GM12878 (cell line): Measurements from ENCODE around the gene KRT86. TPM values are rescaled to one million over a fixed set of nuclear protein-coding genes. Genes with fewer than 3 reads are reported as not detected.

ENCODE experiments used
- ATAC-seq: fragments of 200-7000 bp; cut with Tn5 transposase; 3 replicates; pipeline ENCODE4 v1.9.1; 2020; ENCODE audit warnings: mild to moderate bottlenecking, moderate library complexity
- BruUV-seq: library from RNA; stranded (reverse); fragments of 400-500 nt; replicated peaks from 2 replicates; lab custom pipeline; 2021; lab: Mats Ljungman, UMichigan
- CTCF ChIA-PET: fragments of 300-600 bp; sonication (Branson Sonifier 250); formaldehyde crosslinking; extraction: SDS; loops from one replicate; lab custom pipeline; 2021; ENCODE audit warnings: inconsistent platforms; lab: Yijun Ruan, JAX
- POLR2A ChIA-PET: fragments of 350-600 bp; formaldehyde crosslinking; extraction: SDS; loops from one replicate; lab custom pipeline; 2021; ENCODE audit warnings: inconsistent platforms; lab: Charles Lee
- RAD21 ChIA-PET: fragments of 300-600 bp; sonication (Branson Sonifier 250); formaldehyde crosslinking; loops from one replicate; lab custom pipeline; 2023; ENCODE audit warnings: antibody characterized with exemption; ENCODE audit not compliant: unreplicated experiment; lab: Charles Lee
- SMC1A ChIA-PET: fragments of 300-600 bp; sonication (Branson Sonifier 250); formaldehyde crosslinking; loops from one replicate; lab custom pipeline; 2023; ENCODE audit not compliant: unreplicated experiment, uncharacterized antibody; lab: Charles Lee
- DNase-seq: peaks from one replicate; pipeline ENCODE4 v3.0.0-alpha.2; 2011; ENCODE audit warnings: low read depth, low spot score
- FAIRE-seq: peaks from 3 replicates; lab custom pipeline; 2011; peaks lifted over from hg19 to GRCh38; lab: Jason Lieb, UNC
- H2AFZ ChIP-seq: 2 replicates; pipeline ENCODE4 v1.6.0; 2011; ENCODE audit warnings: low read depth, low read length, control low read depth; ENCODE audit not compliant: control insufficient read depth
- H3K27ac ChIP-seq: 2 replicates; pipeline ENCODE4 v1.5.1; 2011; ENCODE audit warnings: control low read depth; ENCODE audit not compliant: control insufficient read depth, insufficient read depth
- H3K27me3 ChIP-seq, 2 experiments: replicated peaks in 1 of 2; 2 replicates each; pipeline versions ENCODE4 v1.6.0 to v1.6.1; 2011; ENCODE audit warnings: low read length in 1 of 2; ENCODE audit not compliant: control insufficient read depth in 2 of 2, insufficient read depth in 2 of 2
- H3K36me3 ChIP-seq, 2 experiments: 2 replicates each; pipeline ENCODE4 v1.5.1; 2011; ENCODE audit warnings: low read length in 1 of 2; ENCODE audit not compliant: control insufficient read depth in 2 of 2, insufficient read depth in 2 of 2
- H3K4me1 ChIP-seq: 2 replicates; pipeline ENCODE4 v1.6.1; 2011; ENCODE audit warnings: mild to moderate bottlenecking, low read length, moderate library complexity, mixed read lengths; ENCODE audit not compliant: control insufficient read depth, insufficient read depth
- H3K4me2 ChIP-seq: 2 replicates; pipeline ENCODE4 v1.6.0; 2011; ENCODE audit warnings: control low read depth; ENCODE audit not compliant: control insufficient read depth, insufficient read depth
- H3K4me3 ChIP-seq: fragments of 200-600 bp; sonication (generic); 2 replicates; pipeline ENCODE4 v1.5.1; 2016
- H3K79me2 ChIP-seq: 2 replicates; pipeline ENCODE4 v1.6.0; 2011; ENCODE audit warnings: low read length; ENCODE audit not compliant: control insufficient read depth, insufficient read depth
- H3K9ac ChIP-seq: 2 replicates; pipeline ENCODE4 v1.8.0; 2011; ENCODE audit warnings: low read length, control low read depth, mixed read lengths; ENCODE audit not compliant: control insufficient read depth, insufficient read depth
- H3K9me3 ChIP-seq: replicated peaks from 3 replicates; pipeline ENCODE4 v1.5.1; 2011; ENCODE audit warnings: mild to moderate bottlenecking, low read length; ENCODE audit not compliant: control insufficient read depth, insufficient read depth
- H4K20me1 ChIP-seq: 2 replicates; pipeline ENCODE4 v1.6.0; 2011; ENCODE audit not compliant: control insufficient read depth, insufficient read depth
- ATF3 ChIP-seq: IDR thresholded peaks from 2 replicates; pipeline ENCODE4 v1.6.1; 2011; ENCODE audit warnings: low read depth, mild to moderate bottlenecking, low read length, moderate library complexity, borderline replicate concordance; ENCODE audit errors: extremely low read depth
- CREB1 ChIP-seq: IDR thresholded peaks from 2 replicates; pipeline ENCODE4 v1.6.1; 2012; ENCODE audit warnings: low read depth, mild to moderate bottlenecking, inconsistent platforms
- ETV6 ChIP-seq, 2 experiments: fragments of 450-650 bp in 1 of 2; IDR thresholded peaks in 1 of 2; conservative IDR thresholded peaks in 1 of 2; 2 replicates each; pipeline ENCODE4 v1.6.1; 2014; ENCODE audit warnings: antibody characterized with exemption in 1 of 2, borderline replicate concordance in 1 of 2, low read depth in 1 of 2, mild to moderate bottlenecking in 1 of 2, moderate library complexity in 1 of 2
- FOXM1 ChIP-seq: IDR thresholded peaks from 2 replicates; pipeline ENCODE4 v1.6.1; 2012; ENCODE audit warnings: low read depth, mild to moderate bottlenecking, inconsistent platforms, low read length, moderate library complexity
- MTA3 ChIP-seq: IDR thresholded peaks from 2 replicates; pipeline ENCODE4 v1.6.1; 2012; ENCODE audit warnings: low read length, inconsistent platforms, borderline replicate concordance
- NRF1 ChIP-seq: conservative IDR thresholded peaks from 2 replicates; pipeline ENCODE4 v1.6.1; 2011; ENCODE audit warnings: mild to moderate bottlenecking, low read depth, low read length, improper control_type of control experiment
- PAX5 ChIP-seq: IDR thresholded peaks from 2 replicates; pipeline ENCODE4 v1.6.1; 2011; ENCODE audit warnings: low read depth, low read length, borderline replicate concordance
- PAX8 ChIP-seq: fragments of 450-650 bp; IDR thresholded peaks from 2 replicates; pipeline ENCODE4 v1.6.1; 2017; ENCODE audit warnings: mild to moderate bottlenecking, moderate library complexity
- POLR2AphosphoS5 ChIP-seq: IDR thresholded peaks from 2 replicates; pipeline ENCODE4 v1.6.1; 2011; ENCODE audit warnings: mild to moderate bottlenecking, low read length, inconsistent platforms
- REST ChIP-seq: IDR thresholded peaks from 2 replicates; pipeline ENCODE4 v1.6.1; 2012; ENCODE audit warnings: mild to moderate bottlenecking, low read depth, low read length
- SIN3A ChIP-seq: IDR thresholded peaks from 2 replicates; pipeline ENCODE4 v1.6.1; 2012; ENCODE audit warnings: low read depth, low read length, improper control_type of control experiment
- STAT3 ChIP-seq: IDR thresholded peaks from 2 replicates; pipeline ENCODE4 v1.6.1; 2011; ENCODE audit warnings: low read depth, low read length, improper control_type of control experiment
- SUZ12 ChIP-seq: fragments of 200-600 bp; sonication (generic); IDR thresholded peaks from one replicate; pipeline ENCODE4 v1.6.1; 2018; ENCODE audit warnings: antibody characterized with exemption, mild to moderate bottlenecking; ENCODE audit not compliant: unreplicated experiment
- TARDBP ChIP-seq: IDR thresholded peaks from 2 replicates; pipeline ENCODE4 v1.6.1; 2016; ENCODE audit warnings: borderline replicate concordance
- ZNF274 ChIP-seq: IDR thresholded peaks from one replicate; pipeline ENCODE4 v1.8.0; 2011; ENCODE audit not compliant: insufficient read length, insufficient read depth
- ZSCAN29 ChIP-seq: fragments of 450-650 bp; IDR thresholded peaks from 2 replicates; pipeline ENCODE4 v1.6.1; 2017; ENCODE audit warnings: mild to moderate bottlenecking, moderate library complexity
- WGBS: methylation state at CpG from one replicate; pipeline ENCODE4 v1.1.6; 2016; ENCODE audit warnings: low lambda C conversion rate; ENCODE audit not compliant: insufficient replicate concordance, insufficient coverage; ENCODE audit errors: missing lambda C conversion rate; 5-methylcytosine and 5-hydroxymethylcytosine counted together
- in situ Hi-C: fragments of 300-500 bp; cut with MboI; formaldehyde crosslinking; loops from 9 replicates; pipeline ENCODE4 v1.14.3; 2018; ENCODE audit warnings: mixed read lengths
- intact Hi-C: fragments of 100-400 bp; cut with micrococcal nuclease; formaldehyde crosslinking; loops from one replicate; pipeline ENCODE4 v1.14.2; 2022; ENCODE audit not compliant: unreplicated experiment
- polyA plus RNA-seq, 11 experiments: library from polyadenylated mRNA; depleted of rRNA in 4 of 11; unstranded in 6 of 11; stranded (reverse) in 5 of 11; fragments of >200 nt; fragmentation: Nextera tagmentation in 4 of 11; fragmentation: Illumina TruSeq in 1 of 11; extraction: Ambion mirVana in 4 of 11; extraction: Trizol in 1 of 11; gene quantifications; 1 replicate in 1 of 11; 2 replicates in 10 of 11; pipeline versions ENCODE4 v1.2.1 to v1.2.3, GENCODE V29; 2011 to 2016; ENCODE audit warnings: inconsistent platforms in 2 of 11, missing spikeins in 2 of 11, low read depth in 1 of 11
- total RNA-seq, 4 experiments: library from RNA; depleted of rRNA in 3 of 4; stranded (reverse); fragments of >200 nt in 3 of 4; fragmentation: Illumina TruSeq in 1 of 4; extraction: Trizol in 1 of 4; gene quantifications; 2 replicates each; pipeline versions ENCODE4 v1.2.1 to v1.2.3, GENCODE V29; 2013 to 2021
- TF ChIP-seq, protein P1 (sequence below): IDR thresholded peaks from 2 replicates; pipeline ENCODE4 v1.6.1; 2011; ENCODE audit warnings: low read depth, low read length, improper control_type of control experiment, borderline replicate concordance
- TF ChIP-seq, protein P2 (sequence below): fragments of 150-350 bp; IDR thresholded peaks from 2 replicates; pipeline ENCODE4 v1.6.1; 2016; ENCODE audit warnings: low read depth, low read length

KRT86 gene
- total and polyA plus RNA-seq, 10 of the 15 experiments (the other 5 are each of a cell fraction or from before 2014, with no cell fraction given): 0.11 to 0.54 (median 0.18) TPM; not detected in 4

- DNase-seq: no peak
- H3K27ac ChIP-seq: no peak overlapping the region
- in situ Hi-C loops: no loop called here
- ChIA-PET CTCF (no interaction called here), POLR2A (no interaction called here), SMC1A (no interaction called here), RAD21 (no interaction called here)
- 46% methylated on average over 12 of the region's 12 CpGs for WGBS
- ATAC-seq: no peak
- no peaks in the 10 kb centered on the region for H4K20me1 ChIP-seq
- no peak overlapping the region for H3K4me3 ChIP-seq
- intact Hi-C loops: no loop called here
- no peaks in the 10 kb centered on the region for H3K36me3 ChIP-seq
- H3K27me3 ChIP-seq: no peaks in the 10 kb centered on the region; a peak in 1 of 4 replicates
- no peak overlapping the region for H3K9ac ChIP-seq
- no peak for FAIRE-seq
- no peak overlapping the region for H2AFZ ChIP-seq
- H3K4me2 ChIP-seq: no peak overlapping the region
- no peaks in the 10 kb centered on the region for H3K9me3 ChIP-seq
- TF ChIP-seq MTA3 (no peak), ETV6 (conservative IDR thresholded peaks at IDR 0.05 in 1 of 2, IDR thresholded peaks at IDR 0.05 in 1 of 2; ENCODE audit: borderline replicate concordance in 1 of 2, low read depth in 1 of 2) (no peak), FOXM1 (no peak), ZNF274 (no peak), POLR2AphosphoS5 (no peak), ATF3 (no peak), STAT3 (no peak), SUZ12 (no peak), CREB1 (no peak), TARDBP (no peak), SIN3A (no peak), REST (no peak), PAX8 (no peak), NRF1 (no peak), PAX5 (no peak), ZSCAN29 (no peak)
- TF ChIP-seq, protein P1, sequence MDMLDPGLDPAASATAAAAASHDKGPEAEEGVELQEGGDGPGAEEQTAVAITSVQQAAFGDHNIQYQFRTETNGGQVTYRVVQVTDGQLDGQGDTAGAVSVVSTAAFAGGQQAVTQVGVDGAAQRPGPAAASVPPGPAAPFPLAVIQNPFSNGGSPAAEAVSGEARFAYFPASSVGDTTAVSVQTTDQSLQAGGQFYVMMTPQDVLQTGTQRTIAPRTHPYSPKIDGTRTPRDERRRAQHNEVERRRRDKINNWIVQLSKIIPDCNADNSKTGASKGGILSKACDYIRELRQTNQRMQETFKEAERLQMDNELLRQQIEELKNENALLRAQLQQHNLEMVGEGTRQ: no peak
- TF ChIP-seq, protein P2, sequence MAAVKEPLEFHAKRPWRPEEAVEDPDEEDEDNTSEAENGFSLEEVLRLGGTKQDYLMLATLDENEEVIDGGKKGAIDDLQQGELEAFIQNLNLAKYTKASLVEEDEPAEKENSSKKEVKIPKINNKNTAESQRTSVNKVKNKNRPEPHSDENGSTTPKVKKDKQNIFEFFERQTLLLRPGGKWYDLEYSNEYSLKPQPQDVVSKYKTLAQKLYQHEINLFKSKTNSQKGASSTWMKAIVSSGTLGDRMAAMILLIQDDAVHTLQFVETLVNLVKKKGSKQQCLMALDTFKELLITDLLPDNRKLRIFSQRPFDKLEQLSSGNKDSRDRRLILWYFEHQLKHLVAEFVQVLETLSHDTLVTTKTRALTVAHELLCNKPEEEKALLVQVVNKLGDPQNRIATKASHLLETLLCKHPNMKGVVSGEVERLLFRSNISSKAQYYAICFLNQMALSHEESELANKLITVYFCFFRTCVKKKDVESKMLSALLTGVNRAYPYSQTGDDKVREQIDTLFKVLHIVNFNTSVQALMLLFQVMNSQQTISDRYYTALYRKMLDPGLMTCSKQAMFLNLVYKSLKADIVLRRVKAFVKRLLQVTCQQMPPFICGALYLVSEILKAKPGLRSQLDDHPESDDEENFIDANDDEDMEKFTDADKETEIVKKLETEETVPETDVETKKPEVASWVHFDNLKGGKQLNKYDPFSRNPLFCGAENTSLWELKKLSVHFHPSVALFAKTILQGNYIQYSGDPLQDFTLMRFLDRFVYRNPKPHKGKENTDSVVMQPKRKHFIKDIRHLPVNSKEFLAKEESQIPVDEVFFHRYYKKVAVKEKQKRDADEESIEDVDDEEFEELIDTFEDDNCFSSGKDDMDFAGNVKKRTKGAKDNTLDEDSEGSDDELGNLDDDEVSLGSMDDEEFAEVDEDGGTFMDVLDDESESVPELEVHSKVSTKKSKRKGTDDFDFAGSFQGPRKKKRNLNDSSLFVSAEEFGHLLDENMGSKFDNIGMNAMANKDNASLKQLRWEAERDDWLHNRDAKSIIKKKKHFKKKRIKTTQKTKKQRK: no peak
- BruUV-seq: no TSS peak
- no peaks in the 10 kb centered on the region for H3K4me1 ChIP-seq
- no peaks in the 10 kb centered on the region for H3K79me2 ChIP-seq
Observed at GRCh38 chr12:52344111-52344510, 69.7 kb downstream of the KRT86 start.
